HepG2 (cell line): ENCODE results near the gene NRDE2. TPM values are rescaled to one million over a fixed set of nuclear protein-coding genes. Genes with fewer than 3 reads are reported as not detected.

Experiments
- ATAC-seq: fragments of 200-7000 bp; cut with Tn5 transposase; 3 replicates; pipeline ENCODE4 v1.9.1; 2020; ENCODE audit warnings: mild to moderate bottlenecking, moderate library complexity
- BruUV-seq: library from RNA; stranded (reverse); fragments of 400-500 nt; replicated peaks from 2 replicates; lab custom pipeline; 2021; lab: Mats Ljungman, UMichigan
- CTCF ChIA-PET: fragments of 300-600 bp; formaldehyde crosslinking; extraction: SDS; loops from one replicate; lab custom pipeline; 2021; ENCODE audit warnings: low total read pairs, inconsistent platforms, low intra/inter-chr PET ratio; lab: Yijun Ruan, JAX
- POLR2A ChIA-PET: fragments of 350-600 bp; sonication (Branson Sonifier 250); formaldehyde crosslinking; loops from one replicate; lab custom pipeline; 2020; ENCODE audit warnings: antibody characterized with exemption, inconsistent platforms; lab: Yijun Ruan, JAX
- DNase-seq: peaks from one replicate; pipeline ENCODE4 v3.0.0-alpha.2; 2015; ENCODE audit warnings: low spot score
- FAIRE-seq: peaks from 3 replicates; lab custom pipeline; 2011; peaks lifted over from hg19 to GRCh38; lab: Jason Lieb, UNC
- H2AFZ ChIP-seq: one replicate; pipeline ENCODE4 v1.6.1; 2011; ENCODE audit warnings: low read length, inconsistent platforms
- H3K27ac ChIP-seq: fragments of 300-600 bp; 3 replicates; pipeline ENCODE4 v1.8.0; 2011; ENCODE audit warnings: mixed run types, mild to moderate bottlenecking, mixed read lengths, low read length, inconsistent platforms; ENCODE audit not compliant: insufficient read depth; ENCODE audit errors: extremely low read length
- H3K27me3 ChIP-seq, 2 experiments: fragments of 200-600 bp in 1 of 2; 2 replicates in 1 of 2; 3 replicates in 1 of 2; pipeline versions ENCODE4 v1.6.0 to v1.8.0; 2011; ENCODE audit warnings: low read length in 2 of 2, mild to moderate bottlenecking in 2 of 2, moderate library complexity in 2 of 2, inconsistent platforms in 1 of 2; ENCODE audit not compliant: insufficient read depth in 2 of 2, control insufficient read depth in 1 of 2
- H3K36me3 ChIP-seq, 2 experiments: fragments of 200-600 bp in 1 of 2; replicated peaks in 1 of 2; 2 replicates in 1 of 2; 3 replicates in 1 of 2; pipeline versions ENCODE4 v1.5.1 to v1.8.0; 2011; ENCODE audit warnings: low read length in 2 of 2, inconsistent platforms in 1 of 2; ENCODE audit not compliant: insufficient read depth in 2 of 2, control insufficient read depth in 1 of 2
- H3K4me1 ChIP-seq: 2 replicates; pipeline ENCODE4 v1.5.1; 2012; ENCODE audit warnings: low read length, inconsistent platforms; ENCODE audit not compliant: insufficient read depth
- H3K4me2 ChIP-seq: 2 replicates; pipeline ENCODE4 v1.6.0; 2011; ENCODE audit warnings: low read depth, low read length, inconsistent platforms
- H3K4me3 ChIP-seq, 3 experiments: fragments of 200-600 bp in 1 of 3; sonication (generic), shearing (Covaris generic) in 1 of 3; replicated peaks in 1 of 3; 2 replicates each; pipeline ENCODE4 v1.5.1; 2011 to 2016; ENCODE audit warnings: low read length in 3 of 3, inconsistent platforms in 2 of 3, low read depth in 2 of 3, mild to moderate bottlenecking in 2 of 3, control low read depth in 1 of 3, mixed read lengths in 1 of 3; ENCODE audit not compliant: insufficient read depth in 1 of 3
- H3K79me2 ChIP-seq: one replicate; pipeline ENCODE4 v1.6.1; 2011; ENCODE audit warnings: low read length, inconsistent platforms; ENCODE audit not compliant: insufficient read depth
- H3K9ac ChIP-seq: 2 replicates; pipeline ENCODE4 v1.6.0; 2011; ENCODE audit warnings: mild to moderate bottlenecking, low read depth, low read length, inconsistent platforms; ENCODE audit not compliant: insufficient read depth
- H3K9me3 ChIP-seq: 2 replicates; pipeline ENCODE4 v1.5.1; 2012; ENCODE audit warnings: mild to moderate bottlenecking, low read length
- H4K20me1 ChIP-seq: 2 replicates; pipeline ENCODE4 v1.6.0; 2011; ENCODE audit warnings: inconsistent platforms, mild to moderate bottlenecking, low read length, moderate library complexity; ENCODE audit not compliant: insufficient read depth
- BCL3 ChIP-seq: sonication (generic); formaldehyde crosslinking; IDR thresholded peaks from 2 replicates; pipeline ENCODE4 v1.5.1; 2020; ENCODE audit warnings: mild to moderate bottlenecking, missing genetic modification reagents, moderate library complexity
- CERS6 ChIP-seq: sonication (generic); formaldehyde crosslinking; IDR thresholded peaks from 2 replicates; pipeline ENCODE4 v1.5.0; 2020; ENCODE audit warnings: missing genetic modification reagents
- DR1 ChIP-seq: sonication (generic); formaldehyde crosslinking; IDR thresholded peaks from 2 replicates; pipeline ENCODE4 v1.8.0; 2021; ENCODE audit warnings: mild to moderate bottlenecking, missing genetic modification reagents, inconsistent platforms
- ELK4 ChIP-seq: sonication (generic); formaldehyde crosslinking; IDR thresholded peaks from 2 replicates; pipeline ENCODE4 v1.9.0; 2021; ENCODE audit warnings: missing genetic modification reagents, borderline replicate concordance
- HOXA3 ChIP-seq: sonication (generic); formaldehyde crosslinking; IDR thresholded peaks from 2 replicates; pipeline ENCODE4 v1.5.0; 2020; ENCODE audit warnings: missing genetic modification reagents
- IKZF4 ChIP-seq: sonication (generic); formaldehyde crosslinking; IDR thresholded peaks from 2 replicates; pipeline ENCODE4 v1.5.1; 2020; ENCODE audit warnings: borderline replicate concordance, mild to moderate bottlenecking, low read depth, missing genetic modification reagents; ENCODE audit errors: not compliant biosample characterization
- MXI1 ChIP-seq: IDR thresholded peaks from 3 replicates; pipeline ENCODE4 v1.6.1; 2012; ENCODE audit warnings: low read depth, low read length, inconsistent platforms, borderline replicate concordance
- PATZ1 ChIP-seq: sonication (generic); formaldehyde crosslinking; IDR thresholded peaks from 2 replicates; pipeline ENCODE4 v1.4.0; 2020; ENCODE audit warnings: missing genetic modification reagents
- PITX1 ChIP-seq: sonication (generic); formaldehyde crosslinking; IDR thresholded peaks from 2 replicates; pipeline ENCODE4 v1.5.1; 2020; ENCODE audit warnings: mild to moderate bottlenecking, missing genetic modification reagents
- ZNF180 ChIP-seq: sonication (generic); formaldehyde crosslinking; IDR thresholded peaks from 2 replicates; pipeline ENCODE4 v1.4.0; 2020; ENCODE audit warnings: low read depth, missing genetic modification reagents, borderline replicate concordance
- ZNF3 ChIP-seq: IDR thresholded peaks from 2 replicates; pipeline ENCODE4 v1.7.0; 2017; ENCODE audit warnings: inconsistent platforms
- ZNF354B ChIP-seq: sonication (generic); formaldehyde crosslinking; IDR thresholded peaks from 2 replicates; pipeline ENCODE4 v1.8.0; 2022; ENCODE audit warnings: mild to moderate bottlenecking, missing genetic modification reagents
- in situ Hi-C: cut with HindIII; loops from 2 replicates; pipeline ENCODE4 v1.10.0; 2017; ENCODE audit warnings: low pct_unique_long_range_greater_than_20kb; ENCODE audit not compliant: extremely low pct_ligation_motif_present
- intact Hi-C: fragments of 100-400 bp; cut with micrococcal nuclease; formaldehyde crosslinking; loops from one replicate; pipeline ENCODE4 v1.10.0; 2022; ENCODE audit not compliant: unreplicated experiment
- polyA plus RNA-seq, 8 experiments: library from polyadenylated mRNA; depleted of rRNA in 3 of 8; stranded (reverse) in 7 of 8; unstranded in 1 of 8; fragments of >200 nt; fragmentation: Illumina TruSeq in 4 of 8; extraction: Trizol in 4 of 8; gene quantifications; 2 replicates each; pipeline versions ENCODE4 v1.2.1 to v1.2.3, GENCODE V29; 2011 to 2016; ENCODE audit warnings: low read depth in 4 of 8, missing spikeins in 1 of 8, mixed read lengths in 1 of 8; ENCODE audit not compliant: insufficient read depth in 1 of 8
- total RNA-seq, 5 experiments: library from RNA; depleted of rRNA; stranded (reverse); fragments of >200 nt; fragmentation: Illumina TruSeq; extraction: Trizol; gene quantifications; 2 replicates each; pipeline ENCODE4 v1.2.3, GENCODE V29; 2016; ENCODE audit warnings: low read depth in 1 of 5

NRDE2 gene
- total and polyA plus RNA-seq, 2 of the 13 experiments (the other 11 are each of a cell fraction or from before 2014, with no cell fraction given): 5.6 to 12.5 TPM

GRCh38 chr14:90305176-90305601, 26.6 kb downstream of the NRDE2 start (continued):
- TF ChIP-seq MXI1 (peak; percentile 58; the same call in 1 of the 3 replicates), BCL3 (CRISPR knock-in tag) (no peak), IKZF4 (CRISPR knock-in tag) (no peak), CERS6 (CRISPR knock-in tag) (no peak), PITX1 (CRISPR knock-in tag) (0 out of 2 replicates have a peak, but pooled peaks have one; percentile 17), ZNF180 (no peak), HOXA3 (no peak)

- Histone ChIP-seq H3K9ac (no peak overlapping the region), H4K20me1 (no peaks in the 10 kb centered on the region), H3K36me3 (peaks cover 9 to 24% of the 10 kb centered on the region in 2 experiments), H3K4me1 (peaks cover 55% of the 10 kb centered on the region), H3K4me2 (no peak overlapping the region), H3K79me2 (no peaks in the 10 kb centered on the region)
- in situ Hi-C loops (loop anchor here (5.0 to 10.0 kb wide), 2 partner anchors 210 to 393 kb away; no protein-coding TSS in a partner anchor), intact Hi-C loops (loop anchor here (5.0 kb wide), 1 partner anchor 453 kb away; no protein-coding TSS in a partner anchor)
- CTCF ChIA-PET: no interaction called here
- no peak for ATAC-seq
- no peak for TF ChIP-seq DR1 (CRISPR knock-in tag)
- no peak for TF ChIP-seq ZNF3 (CRISPR knock-in tag)
- no peak for TF ChIP-seq ELK4
- TF ChIP-seq PATZ1: no peak
- TF ChIP-seq ZNF354B: no peak
- TF ChIP-seq, all 625 proteins: peak for 0
- Histone ChIP-seq H3K27ac (no peak overlapping the region), H2AFZ (no peak overlapping the region), H3K27me3 (no peaks in the 10 kb centered on the region), H3K4me3 (no peak overlapping the region), H3K9me3 (no peaks in the 10 kb centered on the region)
- no peak for FAIRE-seq
- no peak for DNase-seq
- no TSS peak for BruUV-seq
- POLR2A ChIA-PET: no interaction called here
These were observed 27.2 kb downstream of the NRDE2 start for GRCh38 chr14:90304502-90304901.
